HepG2 (cell line): Measurements from ENCODE around the gene CERS6. TPM values are rescaled to one million over a fixed set of nuclear protein-coding genes. Genes with fewer than 3 reads are reported as not detected.

Experiments used
- CAMTA2 ChIP-seq: sonication (generic); formaldehyde crosslinking; IDR thresholded peaks from 2 replicates; pipeline ENCODE4 v1.4.0; 2020; ENCODE audit warnings: mild to moderate bottlenecking, missing genetic modification reagents, borderline replicate concordance
- DR1 ChIP-seq: sonication (generic); formaldehyde crosslinking; IDR thresholded peaks from 2 replicates; pipeline ENCODE4 v1.8.0; 2021; ENCODE audit warnings: mild to moderate bottlenecking, missing genetic modification reagents, inconsistent platforms
- EP300 ChIP-seq, 3 experiments: sonication (generic) in 1 of 3; formaldehyde crosslinking in 1 of 3; IDR thresholded peaks; 2 replicates each; pipeline versions ENCODE4 v1.5.1 to v1.6.1; 2011 to 2020; ENCODE audit warnings: low read depth in 2 of 3, low read length in 2 of 3, borderline replicate concordance in 1 of 3, improper control_type of control experiment in 1 of 3, mild to moderate bottlenecking in 1 of 3, missing genetic modification reagents in 1 of 3, moderate library complexity in 1 of 3
- KDM1A ChIP-seq: IDR thresholded peaks from 2 replicates; pipeline ENCODE4 v1.6.1; 2016; ENCODE audit warnings: missing compliant biosample characterization
- MAZ ChIP-seq, 2 experiments: sonication (generic) in 1 of 2; formaldehyde crosslinking in 1 of 2; IDR thresholded peaks; 2 replicates each; pipeline versions ENCODE4 v1.5.0 to v1.6.1; 2012 to 2020; ENCODE audit warnings: low read depth in 2 of 2, mild to moderate bottlenecking in 2 of 2, borderline replicate concordance in 1 of 2, improper control_type of control experiment in 1 of 2, low read length in 1 of 2, missing genetic modification reagents in 1 of 2, moderate library complexity in 1 of 2
- NFE2L1 ChIP-seq: sonication (generic); formaldehyde crosslinking; IDR thresholded peaks from 2 replicates; pipeline ENCODE4 v1.4.0; 2020; ENCODE audit warnings: missing genetic modification reagents, mild to moderate bottlenecking, borderline replicate concordance
- NFKBIZ ChIP-seq: IDR thresholded peaks from 2 replicates; pipeline ENCODE4 v1.6.1; 2018; ENCODE audit warnings: missing genetic modification reagents, missing compliant biosample characterization
- POGZ ChIP-seq: sonication (generic); formaldehyde crosslinking; IDR thresholded peaks from 2 replicates; pipeline ENCODE4 v1.4.0; 2020; ENCODE audit warnings: mild to moderate bottlenecking, missing genetic modification reagents
- RXRB ChIP-seq: IDR thresholded peaks from 2 replicates; pipeline ENCODE4 v1.6.1; 2016; ENCODE audit warnings: borderline replicate concordance, missing genetic modification reagents, missing compliant biosample characterization
- YY1 ChIP-seq: IDR thresholded peaks from 2 replicates; pipeline ENCODE4 v1.6.1; 2011; ENCODE audit warnings: low read length, low read depth, moderate library complexity, mild to moderate bottlenecking; ENCODE audit not compliant: insufficient read depth, insufficient replicate concordance
- ZBTB43 ChIP-seq: sonication (generic); formaldehyde crosslinking; conservative IDR thresholded peaks from 2 replicates; pipeline ENCODE4 v1.4.0; 2020; ENCODE audit warnings: missing genetic modification reagents
- ZBTB44 ChIP-seq: sonication (generic); formaldehyde crosslinking; IDR thresholded peaks from 2 replicates; pipeline ENCODE4 v1.4.0; 2020; ENCODE audit warnings: missing genetic modification reagents
- ZNF333 ChIP-seq: sonication (generic); formaldehyde crosslinking; IDR thresholded peaks from 2 replicates; pipeline ENCODE4 v1.4.0; 2020; ENCODE audit warnings: mild to moderate bottlenecking, missing genetic modification reagents, borderline replicate concordance
- ZNF709 ChIP-seq: sonication (generic); formaldehyde crosslinking; IDR thresholded peaks from 2 replicates; pipeline ENCODE4 v1.5.0; 2020; ENCODE audit warnings: mild to moderate bottlenecking, missing genetic modification reagents
- polyA plus RNA-seq, 8 experiments: library from polyadenylated mRNA; depleted of rRNA in 3 of 8; stranded (reverse) in 7 of 8; unstranded in 1 of 8; fragments of >200 nt; fragmentation: Illumina TruSeq in 4 of 8; extraction: Trizol in 4 of 8; gene quantifications; 2 replicates each; pipeline versions ENCODE4 v1.2.1 to v1.2.3, GENCODE V29; 2011 to 2016; ENCODE audit warnings: low read depth in 4 of 8, missing spikeins in 1 of 8, mixed read lengths in 1 of 8; ENCODE audit not compliant: insufficient read depth in 1 of 8
- total RNA-seq, 5 experiments: library from RNA; depleted of rRNA; stranded (reverse); fragments of >200 nt; fragmentation: Illumina TruSeq; extraction: Trizol; gene quantifications; 2 replicates each; pipeline ENCODE4 v1.2.3, GENCODE V29; 2016; ENCODE audit warnings: low read depth in 1 of 5
- TF ChIP-seq, protein P1 (sequence below): IDR thresholded peaks from 2 replicates; pipeline ENCODE4 v1.6.1; 2016
- TF ChIP-seq, protein P2 (sequence below): sonication (generic); formaldehyde crosslinking; IDR thresholded peaks from 2 replicates; pipeline ENCODE4 v1.4.0; 2020; ENCODE audit warnings: missing genetic modification reagents; ENCODE audit errors: not compliant biosample characterization
- TF ChIP-seq, protein P3 (sequence below): IDR thresholded peaks from 2 replicates; pipeline ENCODE4 v1.6.1; 2016; ENCODE audit warnings: low read depth, missing genetic modification reagents, missing compliant biosample characterization
- TF ChIP-seq, protein P4 (sequence below): sonication (generic); IDR thresholded peaks from 2 replicates; pipeline ENCODE4 v1.6.1; 2016; ENCODE audit warnings: low read depth, borderline replicate concordance

Gene CERS6
- total and polyA plus RNA-seq, 2 of the 13 experiments (the other 11 are each of a cell fraction or from before 2014, with no cell fraction given), result 10.1 to 20.3 TPM

- TF ChIP-seq, protein P1, sequence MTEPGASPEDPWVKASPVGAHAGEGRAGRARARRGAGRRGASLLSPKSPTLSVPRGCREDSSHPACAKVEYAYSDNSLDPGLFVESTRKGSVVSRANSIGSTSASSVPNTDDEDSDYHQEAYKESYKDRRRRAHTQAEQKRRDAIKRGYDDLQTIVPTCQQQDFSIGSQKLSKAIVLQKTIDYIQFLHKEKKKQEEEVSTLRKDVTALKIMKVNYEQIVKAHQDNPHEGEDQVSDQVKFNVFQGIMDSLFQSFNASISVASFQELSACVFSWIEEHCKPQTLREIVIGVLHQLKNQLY (CRISPR knock-in tag), result no peak
- TF ChIP-seq ZNF709 (CRISPR knock-in tag), result no peak
- TF ChIP-seq, protein P2, sequence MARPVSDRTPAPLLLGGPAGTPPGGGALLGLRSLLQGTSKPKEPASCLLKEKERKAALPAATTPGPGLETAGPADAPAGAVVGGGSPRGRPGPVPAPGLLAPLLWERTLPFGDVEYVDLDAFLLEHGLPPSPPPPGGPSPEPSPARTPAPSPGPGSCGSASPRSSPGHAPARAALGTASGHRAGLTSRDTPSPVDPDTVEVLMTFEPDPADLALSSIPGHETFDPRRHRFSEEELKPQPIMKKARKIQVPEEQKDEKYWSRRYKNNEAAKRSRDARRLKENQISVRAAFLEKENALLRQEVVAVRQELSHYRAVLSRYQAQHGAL, result no peak
- TF ChIP-seq, protein P3, sequence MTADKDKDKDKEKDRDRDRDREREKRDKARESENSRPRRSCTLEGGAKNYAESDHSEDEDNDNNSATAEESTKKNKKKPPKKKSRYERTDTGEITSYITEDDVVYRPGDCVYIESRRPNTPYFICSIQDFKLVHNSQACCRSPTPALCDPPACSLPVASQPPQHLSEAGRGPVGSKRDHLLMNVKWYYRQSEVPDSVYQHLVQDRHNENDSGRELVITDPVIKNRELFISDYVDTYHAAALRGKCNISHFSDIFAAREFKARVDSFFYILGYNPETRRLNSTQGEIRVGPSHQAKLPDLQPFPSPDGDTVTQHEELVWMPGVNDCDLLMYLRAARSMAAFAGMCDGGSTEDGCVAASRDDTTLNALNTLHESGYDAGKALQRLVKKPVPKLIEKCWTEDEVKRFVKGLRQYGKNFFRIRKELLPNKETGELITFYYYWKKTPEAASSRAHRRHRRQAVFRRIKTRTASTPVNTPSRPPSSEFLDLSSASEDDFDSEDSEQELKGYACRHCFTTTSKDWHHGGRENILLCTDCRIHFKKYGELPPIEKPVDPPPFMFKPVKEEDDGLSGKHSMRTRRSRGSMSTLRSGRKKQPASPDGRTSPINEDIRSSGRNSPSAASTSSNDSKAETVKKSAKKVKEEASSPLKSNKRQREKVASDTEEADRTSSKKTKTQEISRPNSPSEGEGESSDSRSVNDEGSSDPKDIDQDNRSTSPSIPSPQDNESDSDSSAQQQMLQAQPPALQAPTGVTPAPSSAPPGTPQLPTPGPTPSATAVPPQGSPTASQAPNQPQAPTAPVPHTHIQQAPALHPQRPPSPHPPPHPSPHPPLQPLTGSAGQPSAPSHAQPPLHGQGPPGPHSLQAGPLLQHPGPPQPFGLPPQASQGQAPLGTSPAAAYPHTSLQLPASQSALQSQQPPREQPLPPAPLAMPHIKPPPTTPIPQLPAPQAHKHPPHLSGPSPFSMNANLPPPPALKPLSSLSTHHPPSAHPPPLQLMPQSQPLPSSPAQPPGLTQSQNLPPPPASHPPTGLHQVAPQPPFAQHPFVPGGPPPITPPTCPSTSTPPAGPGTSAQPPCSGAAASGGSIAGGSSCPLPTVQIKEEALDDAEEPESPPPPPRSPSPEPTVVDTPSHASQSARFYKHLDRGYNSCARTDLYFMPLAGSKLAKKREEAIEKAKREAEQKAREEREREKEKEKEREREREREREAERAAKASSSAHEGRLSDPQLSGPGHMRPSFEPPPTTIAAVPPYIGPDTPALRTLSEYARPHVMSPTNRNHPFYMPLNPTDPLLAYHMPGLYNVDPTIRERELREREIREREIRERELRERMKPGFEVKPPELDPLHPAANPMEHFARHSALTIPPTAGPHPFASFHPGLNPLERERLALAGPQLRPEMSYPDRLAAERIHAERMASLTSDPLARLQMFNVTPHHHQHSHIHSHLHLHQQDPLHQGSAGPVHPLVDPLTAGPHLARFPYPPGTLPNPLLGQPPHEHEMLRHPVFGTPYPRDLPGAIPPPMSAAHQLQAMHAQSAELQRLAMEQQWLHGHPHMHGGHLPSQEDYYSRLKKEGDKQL (CRISPR knock-in tag), result no peak
- no peak for TF ChIP-seq NFKBIZ (CRISPR knock-in tag)
- TF ChIP-seq ZBTB43 (CRISPR knock-in tag), result no peak
- TF ChIP-seq EP300 (IDR thresholded peaks at IDR 0.05; ENCODE audit: low read depth in 2 of 2, low read length in 2 of 2), result peak in 1 of 2 experiments; percentile 72; a peak in 2 of 4 replicates
- 0 out of 2 replicates have a peak, but pooled peaks have one; percentile 41 for TF ChIP-seq EP300 (CRISPR knock-in tag; IDR thresholded peaks at IDR 0.05; ENCODE audit: borderline replicate concordance)
- TF ChIP-seq NFE2L1 (CRISPR knock-in tag), result no peak
- peak; percentile 94 for TF ChIP-seq POGZ (CRISPR knock-in tag)
- TF ChIP-seq YY1, result no peak
- no peak for TF ChIP-seq DR1 (CRISPR knock-in tag)
- TF ChIP-seq CAMTA2 (CRISPR knock-in tag), result no peak
- TF ChIP-seq, protein P4, sequence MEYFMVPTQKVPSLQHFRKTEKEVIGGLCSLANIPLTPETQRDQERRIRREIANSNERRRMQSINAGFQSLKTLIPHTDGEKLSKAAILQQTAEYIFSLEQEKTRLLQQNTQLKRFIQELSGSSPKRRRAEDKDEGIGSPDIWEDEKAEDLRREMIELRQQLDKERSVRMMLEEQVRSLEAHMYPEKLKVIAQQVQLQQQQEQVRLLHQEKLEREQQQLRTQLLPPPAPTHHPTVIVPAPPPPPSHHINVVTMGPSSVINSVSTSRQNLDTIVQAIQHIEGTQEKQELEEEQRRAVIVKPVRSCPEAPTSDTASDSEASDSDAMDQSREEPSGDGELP, result 0 out of 2 replicates have a peak, but pooled peaks have one; percentile 45
- TF ChIP-seq KDM1A (CRISPR knock-in tag), result peak; percentile 77; the same call in 1 of the 2 replicates
- peak; percentile 49; the same call in 1 of the 2 replicates for TF ChIP-seq RXRB (CRISPR knock-in tag)
- TF ChIP-seq ZNF333 (CRISPR knock-in tag), result no peak
- no peak for TF ChIP-seq MAZ (IDR thresholded peaks at IDR 0.05; ENCODE audit: borderline replicate concordance, low read depth, low read length)
- no peak for TF ChIP-seq MAZ (CRISPR knock-in tag; IDR thresholded peaks at IDR 0.05; ENCODE audit: low read depth)
- no peak for TF ChIP-seq ZBTB44 (CRISPR knock-in tag)
These were observed 22.1 kb downstream of the CERS6 start (continued) for GRCh38 chr2:168478206-168478605.
